Measurements from ENCODE around the gene AGPS.

Gene AGPS

GRCh38 chr2:177519534-177520115, 127.1 kb downstream of the AGPS start:
- Histone ChIP-seq H3K4me3 (ENCODE audit: low read depth, low read length) (no peak overlapping the region), H3K27me3 (no peaks in the 10 kb centered on the region), H3K4me1 (peaks cover 13% of the 10 kb centered on the region), H3K9me3 (no peaks in the 10 kb centered on the region), H3K36me3 (no peaks in the 10 kb centered on the region)
- TF ChIP-seq CTCF (IDR thresholded peaks at IDR 0.05; ENCODE audit: low read depth, low read length): no peak
- DNase-seq: no peak

GRCh38 chr2:177520324-177520723, 127.8 kb downstream of the AGPS start:
- H3K4me3 ChIP-seq (ENCODE audit: low read depth, low read length): no peak overlapping the region
- no peak for TF ChIP-seq CTCF (IDR thresholded peaks at IDR 0.05; ENCODE audit: low read depth, low read length)
- DNase-seq: no peak
- H3K27me3 ChIP-seq: no peaks in the 10 kb centered on the region
- no peaks in the 10 kb centered on the region for H3K36me3 ChIP-seq
- H3K4me1 ChIP-seq: peaks cover 13% of the 10 kb centered on the region
- no peaks in the 10 kb centered on the region for H3K9me3 ChIP-seq

- Histone ChIP-seq H3K36me3 (no peaks in the 10 kb centered on the region), H3K4me3 (ENCODE audit: low read depth, low read length) (no peak overlapping the region), H3K4me1 (peaks cover 6% of the 10 kb centered on the region), H3K27me3 (no peaks in the 10 kb centered on the region), H3K9me3 (no peaks in the 10 kb centered on the region)
- no peak for TF ChIP-seq CTCF (IDR thresholded peaks at IDR 0.05; ENCODE audit: low read depth, low read length)
- DNase-seq: no peak
These were observed 131.2 kb downstream of the AGPS start for GRCh38 chr2:177523781-177524180.

GRCh38 chr2:177525351-177525924, 132.9 kb downstream of the AGPS start:
- no peak overlapping the region for H3K4me3 ChIP-seq (ENCODE audit: low read depth, low read length)
- no peaks in the 10 kb centered on the region; the same call in 1 of the 2 replicates for H3K4me1 ChIP-seq
- no peak for TF ChIP-seq CTCF (IDR thresholded peaks at IDR 0.05; ENCODE audit: low read depth, low read length)
- DNase-seq: no peak
- H3K9me3 ChIP-seq: no peaks in the 10 kb centered on the region
- H3K36me3 ChIP-seq: no peaks in the 10 kb centered on the region
- H3K27me3 ChIP-seq: no peaks in the 10 kb centered on the region

GRCh38 chr2:177528351-177528933, 135.9 kb downstream of the AGPS start:
- Histone ChIP-seq H3K9me3 (no peaks in the 10 kb centered on the region), H3K36me3 (no peaks in the 10 kb centered on the region), H3K4me1 (peaks cover 4% of the 10 kb centered on the region; the same call in 1 of the 2 replicates), H3K4me3 (ENCODE audit: low read depth, low read length) (no peak overlapping the region), H3K27me3 (no peaks in the 10 kb centered on the region)
- no peak for TF ChIP-seq CTCF (IDR thresholded peaks at IDR 0.05; ENCODE audit: low read depth, low read length)
- no peak for DNase-seq

GRCh38 chr2:177529166-177529565, 136.6 kb downstream of the AGPS start:
- Histone ChIP-seq H3K4me1 (peaks cover 4% of the 10 kb centered on the region; the same call in 1 of the 2 replicates), H3K27me3 (no peaks in the 10 kb centered on the region), H3K4me3 (ENCODE audit: low read depth, low read length) (no peak overlapping the region), H3K36me3 (no peaks in the 10 kb centered on the region), H3K9me3 (no peaks in the 10 kb centered on the region)
- DNase-seq: no peak
- no peak for TF ChIP-seq CTCF (IDR thresholded peaks at IDR 0.05; ENCODE audit: low read depth, low read length)

Data from BE2C (cell line).